Retinal pigment epithelial cell (primary cell): ENCODE data around the gene IFI27.
"Not testable (repeated sequence)": the region's sequence is repeated elsewhere in the genome, so short reads cannot be mapped to it uniquely, and the experiment has no call there.

Source experiments
- DNase-seq: peaks from one replicate; pipeline ENCODE4 v3.0.0-alpha.2; 2010; ENCODE audit warnings: low read depth
- H3K4me3 ChIP-seq: 2 replicates; pipeline ENCODE4 v1.5.1; 2011; ENCODE audit warnings: mild to moderate bottlenecking, low read length, control low read depth, moderate library complexity
- TF ChIP-seq, protein P1 (sequence below): conservative IDR thresholded peaks from 2 replicates; pipeline ENCODE4 v1.5.1; 2011; ENCODE audit warnings: low read depth, low read length, control low read depth, inconsistent platforms

IFI27 gene

DNA sequence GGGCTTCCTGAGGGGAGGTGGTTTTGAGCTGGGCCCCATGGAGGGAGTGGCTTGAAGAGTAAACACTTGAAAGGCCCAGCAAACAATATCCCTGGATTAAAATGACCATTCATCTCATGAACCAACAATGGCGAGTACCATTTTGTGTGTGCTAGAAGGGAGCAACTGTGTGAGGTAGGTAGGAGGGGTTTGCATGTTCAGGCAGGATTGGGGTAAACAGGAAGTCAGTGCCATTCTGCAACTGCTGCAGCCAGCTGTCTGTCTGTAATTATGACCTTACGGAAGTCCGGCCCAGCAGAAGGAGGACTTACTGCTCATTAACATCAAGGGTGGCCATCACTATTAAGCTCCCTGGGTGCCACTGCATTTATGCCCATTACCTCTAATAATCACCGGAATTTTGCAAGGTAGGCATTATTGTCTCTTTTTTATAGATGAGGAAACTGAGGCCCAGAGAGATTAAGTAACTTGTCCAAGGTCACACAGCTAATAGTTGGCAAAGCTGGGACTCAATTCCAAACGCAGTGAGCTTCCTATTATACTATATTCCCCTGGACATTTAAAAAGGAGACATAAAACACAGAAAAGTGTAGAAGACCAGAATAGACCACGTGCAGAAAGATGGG is 35.5 kb downstream of the IFI27 start:
- H3K4me3 ChIP-seq = no peak overlapping the region
- TF ChIP-seq, protein P1, sequence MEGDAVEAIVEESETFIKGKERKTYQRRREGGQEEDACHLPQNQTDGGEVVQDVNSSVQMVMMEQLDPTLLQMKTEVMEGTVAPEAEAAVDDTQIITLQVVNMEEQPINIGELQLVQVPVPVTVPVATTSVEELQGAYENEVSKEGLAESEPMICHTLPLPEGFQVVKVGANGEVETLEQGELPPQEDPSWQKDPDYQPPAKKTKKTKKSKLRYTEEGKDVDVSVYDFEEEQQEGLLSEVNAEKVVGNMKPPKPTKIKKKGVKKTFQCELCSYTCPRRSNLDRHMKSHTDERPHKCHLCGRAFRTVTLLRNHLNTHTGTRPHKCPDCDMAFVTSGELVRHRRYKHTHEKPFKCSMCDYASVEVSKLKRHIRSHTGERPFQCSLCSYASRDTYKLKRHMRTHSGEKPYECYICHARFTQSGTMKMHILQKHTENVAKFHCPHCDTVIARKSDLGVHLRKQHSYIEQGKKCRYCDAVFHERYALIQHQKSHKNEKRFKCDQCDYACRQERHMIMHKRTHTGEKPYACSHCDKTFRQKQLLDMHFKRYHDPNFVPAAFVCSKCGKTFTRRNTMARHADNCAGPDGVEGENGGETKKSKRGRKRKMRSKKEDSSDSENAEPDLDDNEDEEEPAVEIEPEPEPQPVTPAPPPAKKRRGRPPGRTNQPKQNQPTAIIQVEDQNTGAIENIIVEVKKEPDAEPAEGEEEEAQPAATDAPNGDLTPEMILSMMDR = no peak
- DNase-seq = no peak

DNA sequence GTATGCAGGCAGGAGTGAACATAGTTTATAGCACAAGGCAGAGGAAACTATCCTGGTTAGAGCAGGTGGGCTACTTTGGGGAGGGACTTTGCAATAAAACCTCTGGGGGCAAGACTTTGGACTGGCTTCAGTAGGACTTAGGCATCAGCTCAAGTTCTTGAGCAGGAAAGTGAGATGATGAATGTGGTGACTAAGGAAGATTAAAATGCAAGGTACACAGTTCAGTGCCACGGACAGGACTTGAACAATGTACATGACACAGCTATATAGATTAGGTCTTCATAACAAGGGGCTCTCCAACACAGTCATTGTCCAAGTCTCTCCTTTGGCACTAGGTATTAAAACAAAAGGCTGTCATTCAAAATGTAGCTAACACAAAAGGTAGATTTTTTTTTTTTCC is 42.1 kb downstream of the IFI27 start:
- no peak overlapping the region for H3K4me3 ChIP-seq
- DNase-seq = no peak
- TF ChIP-seq, protein P1 = no peak

DNA sequence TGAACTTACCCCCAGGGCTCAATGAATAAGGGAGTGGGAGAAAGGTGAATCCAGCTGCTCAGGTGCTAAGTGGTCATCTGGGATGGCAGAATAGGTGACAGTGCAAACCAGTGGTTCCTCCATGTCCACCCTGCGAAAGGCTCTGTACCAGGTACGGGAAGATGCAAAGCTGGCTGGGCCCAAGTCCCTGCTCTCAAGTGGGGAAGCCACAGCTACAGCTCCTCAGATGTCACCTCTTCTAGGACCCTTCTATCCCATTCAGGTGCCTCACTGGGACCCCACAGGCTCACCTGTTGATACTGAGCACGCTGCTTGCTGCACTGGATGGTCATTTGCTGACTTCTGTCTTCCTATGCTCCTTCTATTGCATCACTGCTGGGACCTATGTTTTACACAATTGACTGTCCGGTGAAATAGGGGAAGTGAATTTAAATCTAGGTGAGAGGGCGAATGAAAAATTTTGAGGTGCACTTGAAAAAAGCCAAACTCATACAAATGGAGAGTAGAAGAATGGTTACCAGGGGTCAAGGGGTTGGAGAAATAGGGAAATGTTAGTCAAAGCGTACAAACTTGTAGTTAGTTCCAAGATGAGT is 43.3 kb downstream of the IFI27 start:
- TF ChIP-seq, protein P1 = no peak
- no peak for DNase-seq
- H3K4me3 ChIP-seq = no peak overlapping the region

DNA sequence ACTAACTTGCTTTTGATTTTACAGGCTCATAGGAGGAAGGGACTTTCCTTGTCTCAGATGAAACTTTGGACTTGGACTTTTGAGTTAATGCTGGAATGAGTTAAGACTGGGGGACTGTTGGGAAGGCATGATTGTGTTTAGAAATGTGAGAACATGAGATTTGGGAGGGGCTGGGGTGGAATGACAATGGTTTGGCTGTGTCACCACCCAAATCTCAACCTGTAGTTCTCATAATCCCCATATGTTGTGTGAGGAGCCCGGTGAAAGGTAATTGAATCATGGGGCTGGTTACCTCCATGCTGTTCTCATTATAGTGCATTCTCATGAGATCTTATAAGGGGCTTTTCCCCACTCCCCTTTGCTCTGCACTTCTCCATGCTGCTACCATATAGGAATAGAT is 45.6 kb downstream of the IFI27 start:
- not testable (repeated sequence) for DNase-seq, H3K4me3 ChIP-seq

DNA sequence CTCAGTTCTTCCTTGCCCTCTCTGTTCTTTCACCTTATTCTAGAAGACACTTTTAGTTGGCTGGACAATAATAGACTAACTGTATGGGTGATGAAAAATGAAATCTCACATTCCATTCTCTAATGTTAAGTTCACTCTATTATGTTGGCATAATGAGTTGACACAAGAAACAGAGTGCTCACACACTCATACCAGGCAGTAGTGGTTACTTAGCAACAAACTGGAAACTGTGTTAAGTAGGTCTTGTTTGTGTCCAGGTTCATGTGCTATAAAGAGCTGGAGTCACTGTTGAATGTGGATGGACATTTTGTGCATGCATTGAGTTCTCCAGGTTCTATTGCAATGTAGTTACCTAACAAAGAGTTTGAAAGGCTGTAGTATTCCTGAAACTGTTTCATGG is 46.7 kb downstream of the IFI27 start:
- no peak overlapping the region for H3K4me3 ChIP-seq
- no peak for DNase-seq
- TF ChIP-seq, protein P1 = no peak

DNA sequence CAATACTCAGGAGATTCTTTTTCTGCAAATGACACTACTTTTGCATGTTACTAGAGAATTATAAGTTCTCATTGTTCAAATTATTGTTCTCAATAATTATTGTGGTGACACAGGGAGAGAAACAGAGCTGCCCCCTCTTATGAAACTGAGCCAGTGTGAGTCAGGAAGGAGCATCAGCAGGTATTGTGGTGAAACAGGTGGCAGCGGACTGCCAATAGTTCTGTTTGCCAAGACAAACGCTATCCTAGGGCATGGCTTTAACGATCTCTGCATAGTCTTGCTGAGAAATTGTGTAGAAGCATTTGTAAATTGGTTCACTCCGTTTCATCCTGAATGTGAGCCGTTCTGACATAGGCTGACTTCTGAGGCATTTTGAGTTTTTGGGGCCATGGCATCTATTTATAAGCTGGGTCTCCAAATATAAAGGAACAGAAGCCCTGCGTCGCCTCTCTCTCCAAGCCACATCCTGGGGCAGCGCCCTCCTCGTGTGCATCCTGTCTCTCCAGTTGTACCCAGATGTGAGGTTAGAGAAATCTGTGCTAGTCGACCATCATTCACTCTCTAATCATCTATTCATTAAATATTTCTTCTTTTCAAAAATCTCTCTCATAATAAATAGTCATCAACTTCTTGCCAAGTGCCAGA is 47.8 kb downstream of the IFI27 start:
- no peak for DNase-seq
- H3K4me3 ChIP-seq = no peak overlapping the region
- TF ChIP-seq, protein P1 = no peak

DNA sequence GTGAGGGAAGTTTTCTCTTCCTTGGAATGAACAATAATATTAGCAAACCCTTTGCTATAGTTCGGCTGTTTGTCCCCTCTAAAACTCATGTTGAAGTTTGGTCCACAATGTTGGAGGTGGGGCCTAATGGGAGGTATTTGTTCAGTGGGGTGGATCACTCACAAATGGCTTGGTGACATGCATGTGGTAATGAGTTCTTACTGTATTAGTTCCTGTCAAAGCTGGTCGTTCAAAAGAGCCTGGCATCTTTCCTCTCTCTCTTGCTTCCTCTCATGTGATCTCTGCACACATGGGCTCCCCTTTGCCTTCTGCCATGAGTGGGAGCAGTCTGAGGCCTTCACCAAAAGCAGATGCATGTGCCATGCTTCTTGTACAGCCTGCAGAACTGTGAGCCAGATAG is 50.5 kb downstream of the IFI27 start:
- H3K4me3 ChIP-seq = no peak overlapping the region
- DNase-seq = no peak
- TF ChIP-seq, protein P1 = no peak
